Measurements from ENCODE around the gene NRN1L.

- TF ChIP-seq, protein P1, sequence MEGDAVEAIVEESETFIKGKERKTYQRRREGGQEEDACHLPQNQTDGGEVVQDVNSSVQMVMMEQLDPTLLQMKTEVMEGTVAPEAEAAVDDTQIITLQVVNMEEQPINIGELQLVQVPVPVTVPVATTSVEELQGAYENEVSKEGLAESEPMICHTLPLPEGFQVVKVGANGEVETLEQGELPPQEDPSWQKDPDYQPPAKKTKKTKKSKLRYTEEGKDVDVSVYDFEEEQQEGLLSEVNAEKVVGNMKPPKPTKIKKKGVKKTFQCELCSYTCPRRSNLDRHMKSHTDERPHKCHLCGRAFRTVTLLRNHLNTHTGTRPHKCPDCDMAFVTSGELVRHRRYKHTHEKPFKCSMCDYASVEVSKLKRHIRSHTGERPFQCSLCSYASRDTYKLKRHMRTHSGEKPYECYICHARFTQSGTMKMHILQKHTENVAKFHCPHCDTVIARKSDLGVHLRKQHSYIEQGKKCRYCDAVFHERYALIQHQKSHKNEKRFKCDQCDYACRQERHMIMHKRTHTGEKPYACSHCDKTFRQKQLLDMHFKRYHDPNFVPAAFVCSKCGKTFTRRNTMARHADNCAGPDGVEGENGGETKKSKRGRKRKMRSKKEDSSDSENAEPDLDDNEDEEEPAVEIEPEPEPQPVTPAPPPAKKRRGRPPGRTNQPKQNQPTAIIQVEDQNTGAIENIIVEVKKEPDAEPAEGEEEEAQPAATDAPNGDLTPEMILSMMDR (IDR thresholded peaks at IDR 0.05): no peak
- TF ChIP-seq POLR2A (IDR thresholded peaks at IDR 0.05): no peak
Observed at GRCh38 chr16:67873435-67874370, 11.0 kb upstream of the NRN1L start.
